ENCODE measurements around the gene HBD.

Gene HBD

DNA sequence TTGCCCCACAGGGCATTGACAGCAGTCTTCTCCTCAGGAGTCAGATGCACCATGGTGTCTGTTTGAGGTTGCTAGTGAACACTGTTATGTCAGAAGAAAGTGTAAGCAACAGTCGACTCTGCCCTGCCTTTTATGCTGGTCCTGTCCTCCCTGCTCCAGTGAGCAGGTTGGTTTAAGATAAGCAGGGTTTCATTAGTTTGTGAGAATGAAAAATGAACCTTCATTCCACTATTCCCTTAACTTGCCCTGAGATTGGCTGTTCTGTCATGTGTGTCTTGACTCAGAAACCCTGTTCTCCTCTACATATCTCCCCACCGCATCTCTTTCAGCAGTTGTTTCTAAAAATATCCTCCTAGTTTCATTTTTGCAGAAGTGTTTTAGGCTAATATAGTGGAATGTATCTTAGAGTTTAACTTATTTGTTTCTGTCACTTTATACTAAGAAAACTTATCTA, at the start of gene HBD:
Gene HBD, minus strand, starts transcription at position 103 of the 454 bp plus-strand sequence. Its CDS starts 50 bp downstream, at position 53.
- TF ChIP-seq, protein P1, sequence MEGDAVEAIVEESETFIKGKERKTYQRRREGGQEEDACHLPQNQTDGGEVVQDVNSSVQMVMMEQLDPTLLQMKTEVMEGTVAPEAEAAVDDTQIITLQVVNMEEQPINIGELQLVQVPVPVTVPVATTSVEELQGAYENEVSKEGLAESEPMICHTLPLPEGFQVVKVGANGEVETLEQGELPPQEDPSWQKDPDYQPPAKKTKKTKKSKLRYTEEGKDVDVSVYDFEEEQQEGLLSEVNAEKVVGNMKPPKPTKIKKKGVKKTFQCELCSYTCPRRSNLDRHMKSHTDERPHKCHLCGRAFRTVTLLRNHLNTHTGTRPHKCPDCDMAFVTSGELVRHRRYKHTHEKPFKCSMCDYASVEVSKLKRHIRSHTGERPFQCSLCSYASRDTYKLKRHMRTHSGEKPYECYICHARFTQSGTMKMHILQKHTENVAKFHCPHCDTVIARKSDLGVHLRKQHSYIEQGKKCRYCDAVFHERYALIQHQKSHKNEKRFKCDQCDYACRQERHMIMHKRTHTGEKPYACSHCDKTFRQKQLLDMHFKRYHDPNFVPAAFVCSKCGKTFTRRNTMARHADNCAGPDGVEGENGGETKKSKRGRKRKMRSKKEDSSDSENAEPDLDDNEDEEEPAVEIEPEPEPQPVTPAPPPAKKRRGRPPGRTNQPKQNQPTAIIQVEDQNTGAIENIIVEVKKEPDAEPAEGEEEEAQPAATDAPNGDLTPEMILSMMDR (IDR thresholded peaks at IDR 0.05; ENCODE audit: low read depth, low read length, missing control alignments): no peak
- DNase-seq (ENCODE audit: extremely low read depth, low read depth): no peak
- H3K4me3 ChIP-seq (replicated peaks; ENCODE audit: low read depth, low read length): no peak within 1 kb of the TSS

DNA sequence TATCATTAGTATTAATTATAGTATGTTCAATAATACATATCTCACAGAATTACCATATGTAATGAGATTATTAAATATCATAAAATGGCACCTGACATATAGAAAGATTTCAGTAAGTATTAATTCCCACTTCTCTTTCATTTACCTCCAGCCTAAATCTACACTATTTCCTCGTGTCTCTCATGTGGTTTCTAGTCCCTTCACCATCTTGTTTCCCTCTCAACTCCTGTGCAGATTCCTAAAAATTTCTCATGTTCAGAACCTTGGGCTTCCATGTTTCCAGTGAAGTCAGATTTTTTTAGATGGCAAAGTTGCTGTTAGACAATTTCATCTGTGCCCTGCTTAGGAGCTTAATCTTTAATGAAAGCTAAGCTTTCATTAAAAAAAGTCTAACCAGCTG, 49.6 kb upstream of the HBD start:
- no peak overlapping the region for H3K4me3 ChIP-seq (replicated peaks; ENCODE audit: low read depth, low read length)
- no peak for DNase-seq (ENCODE audit: extremely low read depth, low read depth)
- TF ChIP-seq, protein P1 (IDR thresholded peaks at IDR 0.05; ENCODE audit: low read depth, low read length, missing control alignments): no peak

DNA sequence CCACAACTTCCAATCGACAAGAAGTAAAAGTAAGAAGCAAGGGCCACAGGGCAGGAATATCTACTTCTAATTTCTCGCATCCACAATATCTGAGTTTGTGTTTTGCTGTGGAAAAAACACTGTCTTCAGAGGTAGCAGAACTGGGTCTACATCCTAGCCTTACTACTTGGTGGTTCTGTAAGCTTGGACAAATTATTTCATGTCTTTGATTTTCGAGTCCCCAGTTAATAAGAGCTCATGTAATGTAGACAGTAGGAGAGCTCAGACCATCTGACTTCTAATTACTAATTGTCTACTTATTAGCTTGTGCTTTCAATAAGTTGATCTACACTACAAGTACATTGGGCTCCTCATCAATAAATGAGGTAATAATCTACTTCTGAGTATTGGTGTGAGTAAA, 48.8 kb upstream of the HBD start:
- H3K4me3 ChIP-seq (replicated peaks; ENCODE audit: low read depth, low read length): no peak overlapping the region
- TF ChIP-seq, protein P1 (IDR thresholded peaks at IDR 0.05; ENCODE audit: low read depth, low read length, missing control alignments): no peak

DNA sequence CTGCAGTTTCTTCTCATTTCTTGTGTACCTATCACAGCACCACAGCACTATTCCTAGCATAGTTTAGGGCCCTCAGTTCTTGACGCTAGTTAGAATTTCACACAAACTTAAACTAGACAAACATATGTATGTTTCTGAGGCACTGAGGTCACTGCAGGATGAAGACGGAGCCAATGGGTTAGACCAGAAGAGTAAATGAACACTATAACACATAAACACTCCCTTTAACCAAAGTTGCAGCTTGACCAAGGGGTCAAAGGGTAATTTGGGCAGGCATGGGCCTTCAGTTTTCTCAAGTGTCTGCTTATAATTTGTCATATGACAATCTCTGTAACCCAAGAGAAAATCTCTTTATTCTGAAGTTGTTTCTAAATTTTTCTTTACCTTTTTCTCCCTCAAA, 48.3 kb upstream of the HBD start:
- DNase-seq (ENCODE audit: extremely low read depth, low read depth): no peak
- no peak overlapping the region for H3K4me3 ChIP-seq (replicated peaks; ENCODE audit: low read depth, low read length)
- TF ChIP-seq, protein P1 (IDR thresholded peaks at IDR 0.05; ENCODE audit: low read depth, low read length, missing control alignments): no peak

More for the DNA sequence above, 48.8 kb upstream of the HBD start:
- no peak for DNase-seq (ENCODE audit: extremely low read depth, low read depth)

DNA sequence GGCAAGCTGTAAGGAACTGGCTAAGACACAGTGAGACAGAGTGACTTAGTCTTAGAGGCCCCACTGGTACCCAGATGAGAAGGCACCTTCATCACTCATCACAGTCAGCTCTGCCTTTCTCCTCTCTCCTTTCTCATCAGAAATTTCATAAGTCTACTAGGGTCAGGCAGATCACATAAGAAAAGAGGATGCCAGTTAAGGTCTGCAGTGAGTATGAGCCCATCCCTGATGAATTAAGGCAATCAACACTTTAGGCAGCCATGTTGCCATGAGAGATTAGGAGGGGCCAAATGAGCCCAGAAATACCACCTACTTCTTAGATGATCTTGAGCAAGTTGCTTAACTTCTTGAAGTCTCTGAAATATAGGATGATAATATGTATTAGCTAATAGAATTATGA, 47.3 kb upstream of the HBD start:
- TF ChIP-seq, protein P1 (IDR thresholded peaks at IDR 0.05; ENCODE audit: low read depth, low read length, missing control alignments): no peak
- DNase-seq (ENCODE audit: extremely low read depth, low read depth): no peak
- no peak overlapping the region for H3K4me3 ChIP-seq (replicated peaks; ENCODE audit: low read depth, low read length)

DNA sequence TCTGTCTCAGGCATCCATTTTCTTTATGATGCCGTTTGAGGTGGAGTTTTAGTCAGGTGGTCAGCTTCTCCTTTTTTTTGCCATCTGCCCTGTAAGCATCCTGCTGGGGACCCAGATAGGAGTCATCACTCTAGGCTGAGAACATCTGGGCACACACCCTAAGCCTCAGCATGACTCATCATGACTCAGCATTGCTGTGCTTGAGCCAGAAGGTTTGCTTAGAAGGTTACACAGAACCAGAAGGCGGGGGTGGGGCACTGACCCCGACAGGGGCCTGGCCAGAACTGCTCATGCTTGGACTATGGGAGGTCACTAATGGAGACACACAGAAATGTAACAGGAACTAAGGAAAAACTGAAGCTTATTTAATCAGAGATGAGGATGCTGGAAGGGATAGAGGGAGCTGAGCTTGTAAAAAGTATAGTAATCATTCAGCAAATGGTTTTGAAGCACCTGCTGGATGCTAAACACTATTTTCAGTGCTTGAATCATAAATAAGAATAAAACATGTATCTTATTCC, 46.4 kb upstream of the HBD start:
- peak; percentile 100 for DNase-seq (ENCODE audit: extremely low read depth, low read depth)
- TF ChIP-seq, protein P1 (IDR thresholded peaks at IDR 0.05; ENCODE audit: low read depth, low read length, missing control alignments): no peak
- no peak overlapping the region for H3K4me3 ChIP-seq (replicated peaks; ENCODE audit: low read depth, low read length)
